HEK293 (cell line): ENCODE data around the gene CLPX.

Experiments
- CTCF ChIA-PET: fragments of 350-600 bp; formaldehyde crosslinking; extraction: SDS; loops from one replicate; lab custom pipeline; 2021; ENCODE audit warnings: antibody characterized with exemption; lab: Yijun Ruan, JAX
- POLR2A ChIA-PET: fragments of 300-600 bp; formaldehyde crosslinking; extraction: SDS; loops from one replicate; lab custom pipeline; 2020; ENCODE audit warnings: antibody characterized with exemption, inconsistent platforms; lab: Yijun Ruan, JAX
- H3K27ac ChIP-seq: fragments of 200-500 bp; sonication (Bioruptor generic); 2 replicates; pipeline ENCODE4 v1.5.1; 2014; ENCODE audit warnings: low read depth, low read length, control low read depth, inconsistent platforms; ENCODE audit errors: extremely low read depth
- H3K36me3 ChIP-seq, 2 experiments: fragments of 200-500 bp in 1 of 2; sonication (Bioruptor generic) in 1 of 2; 1 replicate in 1 of 2; 2 replicates in 1 of 2; pipeline ENCODE4 v1.5.1; 2014 to 2017; ENCODE audit warnings: inconsistent platforms in 2 of 2, low read length in 2 of 2; ENCODE audit not compliant: control insufficient read depth in 2 of 2, insufficient read depth in 1 of 2
- H3K4me1 ChIP-seq: fragments of 200-500 bp; sonication (Bioruptor generic); 2 replicates; pipeline ENCODE4 v1.5.1; 2014; ENCODE audit warnings: mild to moderate bottlenecking, low read length, inconsistent platforms; ENCODE audit not compliant: control insufficient read depth, insufficient read depth
- H3K4me3 ChIP-seq: 2 replicates; pipeline ENCODE4 v1.5.1; 2011; ENCODE audit warnings: low read depth, mild to moderate bottlenecking, control low read depth, low read length, moderate library complexity
- H3K9me3 ChIP-seq: fragments of 200-500 bp; sonication (Bioruptor generic); 2 replicates; pipeline ENCODE4 v1.5.1; 2014; ENCODE audit warnings: low read depth, low read length, inconsistent platforms; ENCODE audit not compliant: control insufficient read depth, insufficient read depth
- RBAK ChIP-seq: fragments of 450-650 bp; formaldehyde crosslinking; IDR thresholded peaks from 2 replicates; pipeline ENCODE4 v1.5.1; 2016; ENCODE audit warnings: missing biosample characterization, missing genetic modification characterization
- SETDB1 ChIP-seq: IDR thresholded peaks from one replicate; pipeline ENCODE4 v1.6.1; 2017; ENCODE audit warnings: mild to moderate bottlenecking, low read length, moderate library complexity, mixed read lengths; ENCODE audit not compliant: insufficient read length
- SP2 ChIP-seq: fragments of 450-650 bp; formaldehyde crosslinking; IDR thresholded peaks from 2 replicates; pipeline ENCODE4 v1.5.1; 2016; ENCODE audit warnings: missing biosample characterization, missing genetic modification characterization
- ZBTB49 ChIP-seq: fragments of 450-650 bp; formaldehyde crosslinking; IDR thresholded peaks from 2 replicates; pipeline ENCODE4 v1.5.1; 2016; ENCODE audit warnings: missing biosample characterization, missing genetic modification characterization, low read depth
- ZBTB6 ChIP-seq: fragments of 450-650 bp; formaldehyde crosslinking; IDR thresholded peaks from 2 replicates; pipeline ENCODE4 v1.5.1; 2017; ENCODE audit warnings: missing biosample characterization, missing genetic modification characterization
- ZNF202 ChIP-seq: fragments of 450-650 bp; formaldehyde crosslinking; IDR thresholded peaks from 2 replicates; pipeline ENCODE4 v1.5.1; 2016; ENCODE audit warnings: missing biosample characterization, missing genetic modification characterization, borderline replicate concordance
- ZNF221 ChIP-seq: fragments of 450-650 bp; formaldehyde crosslinking; IDR thresholded peaks from 2 replicates; pipeline ENCODE4 v1.5.1; 2017; ENCODE audit warnings: missing biosample characterization, missing genetic modification characterization, borderline replicate concordance
- ZNF280C ChIP-seq: fragments of 450-650 bp; formaldehyde crosslinking; IDR thresholded peaks from 2 replicates; pipeline ENCODE4 v1.5.1; 2016; ENCODE audit warnings: missing biosample characterization, missing genetic modification characterization
- ZNF280D ChIP-seq: fragments of 450-650 bp; formaldehyde crosslinking; IDR thresholded peaks from 2 replicates; pipeline ENCODE4 v1.5.1; 2016; ENCODE audit warnings: missing biosample characterization, missing genetic modification characterization
- ZNF366 ChIP-seq: fragments of 450-650 bp; formaldehyde crosslinking; conservative IDR thresholded peaks from 2 replicates; pipeline ENCODE4 v1.5.1; 2016; ENCODE audit warnings: missing biosample characterization, missing genetic modification characterization
- ZNF621 ChIP-seq: fragments of 450-650 bp; formaldehyde crosslinking; IDR thresholded peaks from 2 replicates; pipeline ENCODE4 v1.5.1; 2017; ENCODE audit warnings: missing biosample characterization, missing genetic modification characterization
- ZNF629 ChIP-seq: fragments of 450-650 bp; formaldehyde crosslinking; IDR thresholded peaks from 2 replicates; pipeline ENCODE4 v1.5.1; 2017; ENCODE audit warnings: missing biosample characterization, missing genetic modification characterization
- ZNF664 ChIP-seq: fragments of 450-650 bp; formaldehyde crosslinking; IDR thresholded peaks from 2 replicates; pipeline ENCODE4 v1.5.1; 2016; ENCODE audit warnings: missing biosample characterization, missing genetic modification characterization
- ZNF677 ChIP-seq: fragments of 450-650 bp; IDR thresholded peaks from 2 replicates; pipeline ENCODE4 v1.5.0; 2018; ENCODE audit warnings: missing biosample characterization, mild to moderate bottlenecking, missing genetic modification characterization, moderate library complexity
- ZNF777 ChIP-seq: fragments of 450-650 bp; formaldehyde crosslinking; IDR thresholded peaks from 2 replicates; pipeline ENCODE4 v1.5.1; 2017; ENCODE audit warnings: missing biosample characterization, missing genetic modification characterization, borderline replicate concordance
- TF ChIP-seq, protein P1 (sequence below): fragments of 450-650 bp; formaldehyde crosslinking; conservative IDR thresholded peaks from 2 replicates; pipeline ENCODE4 v1.5.1; 2016; ENCODE audit warnings: low read depth, missing biosample characterization, missing genetic modification characterization

Gene CLPX

DNA sequence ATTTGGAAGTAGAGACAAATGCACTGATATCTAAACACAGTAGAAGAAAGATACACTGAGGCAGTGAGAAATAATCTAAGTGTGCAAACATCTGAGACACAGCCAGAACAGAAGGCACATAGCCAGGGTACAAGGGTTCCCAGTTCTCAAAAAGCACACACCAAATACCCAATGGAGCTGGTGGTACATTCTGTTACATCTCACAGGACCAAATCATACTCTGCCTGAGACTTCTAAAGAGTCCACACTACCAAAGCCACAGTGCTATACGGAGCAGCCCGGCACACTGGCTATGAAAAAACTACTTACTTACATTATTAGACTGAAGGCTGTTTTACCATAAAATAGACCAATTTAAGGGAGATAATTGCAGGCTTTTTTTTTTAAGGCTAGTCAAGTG is 19.3 kb downstream of the CLPX start:
- ChIA-PET CTCF (interaction anchor here (0.7 kb wide), 1 partner anchor 205 kb away, joined by 3 read pairs; no protein-coding TSS in a partner anchor), POLR2A (no interaction called here)
- Histone ChIP-seq H3K4me1 (no peaks in the 10 kb centered on the region), H3K4me3 (no peak overlapping the region), H3K36me3 (peaks cover 17 to 36% of the 10 kb centered on the region in 2 experiments), H3K9me3 (no peaks in the 10 kb centered on the region), H3K27ac (no peak overlapping the region)
- TF ChIP-seq, protein P1, sequence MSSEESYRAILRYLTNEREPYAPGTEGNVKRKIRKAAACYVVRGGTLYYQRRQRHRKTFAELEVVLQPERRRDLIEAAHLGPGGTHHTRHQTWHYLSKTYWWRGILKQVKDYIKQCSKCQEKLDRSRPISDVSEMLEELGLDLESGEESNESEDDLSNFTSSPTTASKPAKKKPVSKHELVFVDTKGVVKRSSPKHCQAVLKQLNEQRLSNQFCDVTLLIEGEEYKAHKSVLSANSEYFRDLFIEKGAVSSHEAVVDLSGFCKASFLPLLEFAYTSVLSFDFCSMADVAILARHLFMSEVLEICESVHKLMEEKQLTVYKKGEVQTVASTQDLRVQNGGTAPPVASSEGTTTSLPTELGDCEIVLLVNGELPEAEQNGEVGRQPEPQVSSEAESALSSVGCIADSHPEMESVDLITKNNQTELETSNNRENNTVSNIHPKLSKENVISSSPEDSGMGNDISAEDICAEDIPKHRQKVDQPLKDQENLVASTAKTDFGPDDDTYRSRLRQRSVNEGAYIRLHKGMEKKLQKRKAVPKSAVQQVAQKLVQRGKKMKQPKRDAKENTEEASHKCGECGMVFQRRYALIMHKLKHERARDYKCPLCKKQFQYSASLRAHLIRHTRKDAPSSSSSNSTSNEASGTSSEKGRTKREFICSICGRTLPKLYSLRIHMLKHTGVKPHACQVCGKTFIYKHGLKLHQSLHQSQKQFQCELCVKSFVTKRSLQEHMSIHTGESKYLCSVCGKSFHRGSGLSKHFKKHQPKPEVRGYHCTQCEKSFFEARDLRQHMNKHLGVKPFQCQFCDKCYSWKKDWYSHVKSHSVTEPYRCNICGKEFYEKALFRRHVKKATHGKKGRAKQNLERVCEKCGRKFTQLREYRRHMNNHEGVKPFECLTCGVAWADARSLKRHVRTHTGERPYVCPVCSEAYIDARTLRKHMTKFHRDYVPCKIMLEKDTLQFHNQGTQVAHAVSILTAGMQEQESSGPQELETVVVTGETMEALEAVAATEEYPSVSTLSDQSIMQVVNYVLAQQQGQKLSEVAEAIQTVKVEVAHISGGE (tag by site-specific recombination): no peak

DNA sequence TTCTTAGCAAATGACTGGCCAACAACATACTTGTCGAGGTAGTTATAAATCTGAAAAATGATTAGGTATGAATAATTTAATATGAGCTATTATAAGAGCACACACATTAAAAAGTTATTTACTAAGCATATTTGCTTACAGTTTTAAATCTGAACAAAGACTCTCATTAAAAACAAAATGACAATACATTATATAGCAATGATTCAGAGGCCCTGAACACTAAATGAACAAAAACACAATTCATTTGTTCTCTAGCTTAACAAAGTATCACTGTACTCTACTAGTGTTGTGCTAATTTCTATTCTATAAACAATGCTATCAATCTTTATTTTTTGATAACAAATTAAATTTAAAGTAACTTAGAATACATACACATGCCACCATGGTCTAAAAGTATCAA is 21.0 kb downstream of the CLPX start:
- Histone ChIP-seq H3K4me1 (no peaks in the 10 kb centered on the region), H3K27ac (no peak overlapping the region), H3K9me3 (no peaks in the 10 kb centered on the region), H3K36me3 (peaks cover 16 to 35% of the 10 kb centered on the region in 2 experiments), H3K4me3 (no peak overlapping the region)
- no peak for TF ChIP-seq ZBTB6 (tag by site-specific recombination)
- ChIA-PET POLR2A (interaction anchor here (0.5 to 0.6 kb wide), 2 partner anchors 21 to 1010 kb away, joined by 3 to 4 read pairs; partner anchors contain the start of gene CLPX), CTCF (interaction anchor here (0.9 to 1.1 kb wide), 2 partner anchors 130 to 133 kb away, joined by 3 read pairs; no protein-coding TSS in a partner anchor)

GRCh38 chr15:65163041-65163440 is 22.1 kb downstream of the CLPX start:
- ChIA-PET POLR2A (no interaction called here), CTCF (no interaction called here)
- Histone ChIP-seq H3K4me1 (no peaks in the 10 kb centered on the region), H3K4me3 (no peak overlapping the region), H3K9me3 (no peaks in the 10 kb centered on the region), H3K36me3 (peaks cover 25 to 46% of the 10 kb centered on the region in 2 experiments), H3K27ac (no peak overlapping the region)
- TF ChIP-seq ZNF664 (tag by site-specific recombination) (no peak), ZNF280D (tag by site-specific recombination) (no peak), SP2 (no peak), ZNF677 (tag by site-specific recombination) (no peak), ZNF366 (tag by site-specific recombination) (no peak), ZNF629 (no peak), ZNF621 (tag by site-specific recombination) (no peak), ZNF280C (no peak), ZNF777 (no peak), ZBTB49 (tag by site-specific recombination) (no peak), RBAK (tag by site-specific recombination) (no peak), ZNF221 (tag by site-specific recombination) (no peak), ZNF202 (tag by site-specific recombination) (no peak), SETDB1 (no peak)
